ENCODE results near the gene CMC4.

- no peak for TF ChIP-seq CTCF (IDR thresholded peaks at IDR 0.05)
- no peak for TF ChIP-seq POLR2A (IDR thresholded peaks at IDR 0.05)
Measured at GRCh38 chrX:155105919-155106318, 35.0 kb upstream of the CMC4 start.
